Measurements from ENCODE around the gene SACS.
"Not testable (repeated sequence)": the region's sequence is repeated elsewhere in the genome, so short reads cannot be mapped to it uniquely, and the experiment has no call there.

The SACS gene

GRCh38 chr13:23401156-23401555, 32.3 kb downstream of the SACS start:
- not testable (repeated sequence) for DNase-seq

GRCh38 chr13:23399347-23399746, 34.2 kb downstream of the SACS start:
- no peak for DNase-seq

GRCh38 chr13:23394821-23395220, 38.7 kb downstream of the SACS start:
- DNase-seq = no peak

GRCh38 chr13:23392925-23393645, 40.4 kb downstream of the SACS start:
- DNase-seq = no peak

- no peak for DNase-seq
Observed at GRCh38 chr13:23392313-23392712, 41.2 kb downstream of the SACS start.

GRCh38 chr13:23391752-23392151, 41.8 kb downstream of the SACS start:
- DNase-seq = peak; percentile 47

GRCh38 chr13:23386533-23386932, 47.0 kb downstream of the SACS start:
- DNase-seq = no peak

- DNase-seq = no peak
Observed at GRCh38 chr13:23385931-23386330, 47.6 kb downstream of the SACS start.

GRCh38 chr13:23384111-23384510, 49.4 kb downstream of the SACS start:
- DNase-seq = peak; percentile 78

- DNase-seq = no peak
Observed at GRCh38 chr13:23383151-23383550, 50.4 kb downstream of the SACS start.

GRCh38 chr13:23381866-23382265, 51.6 kb downstream of the SACS start:
- DNase-seq = no peak

GRCh38 chr13:23380534-23380933, 53.0 kb downstream of the SACS start:
- peak; percentile 79 for DNase-seq

- DNase-seq = peak; percentile 100
Observed at GRCh38 chr13:23377983-23378632, 55.4 kb downstream of the SACS start.

GRCh38 chr13:23377579-23377978, 55.9 kb downstream of the SACS start:
- DNase-seq = no peak

GRCh38 chr13:23375001-23375971, 58.2 kb downstream of the SACS start:
- peak; percentile 95 for DNase-seq

GRCh38 chr13:23372264-23372906, 61.1 kb downstream of the SACS start:
- no peak for DNase-seq

- no peak for DNase-seq
Observed at GRCh38 chr13:23367907-23368306, 65.6 kb downstream of the SACS start.

GRCh38 chr13:23365652-23366051, 67.8 kb downstream of the SACS start:
- DNase-seq = no peak

- no peak for DNase-seq
Observed at GRCh38 chr13:23359882-23360281, 73.6 kb downstream of the SACS start.

GRCh38 chr13:23357349-23357748, 76.2 kb downstream of the SACS start:
- no peak for DNase-seq

- no peak for DNase-seq
Observed at GRCh38 chr13:23356368-23356767, 77.1 kb downstream of the SACS start.

GRCh38 chr13:23354520-23354919, 79.0 kb downstream of the SACS start:
- DNase-seq = no peak

GRCh38 chr13:23352161-23352560, 81.3 kb downstream of the SACS start:
- no peak for DNase-seq

Measured in fibroblast of skin of right quadriceps (primary cell).